SK-N-SH (cell line): ENCODE results near the gene CCDC13. TPM values are rescaled to one million over a fixed set of nuclear protein-coding genes. Genes with fewer than 3 reads are reported as not detected.
A peak's percentile ranks its signal among the peaks of the same experiment; 100 is the strongest.

ENCODE experiments used
- CTCF ChIA-PET: fragments of 300-600, 350-600 bp; formaldehyde crosslinking; extraction: SDS; loops from one replicate; lab custom pipeline; 2021; lab: Yijun Ruan, JAX
- POLR2A ChIA-PET: fragments of 350-600 bp; sonication (Branson Sonifier 250); formaldehyde crosslinking; extraction: SDS; loops from one replicate; lab custom pipeline; 2020; ENCODE audit warnings: antibody characterized with exemption, inconsistent platforms; lab: Yijun Ruan, JAX
- DNase-seq: peaks from one replicate; pipeline ENCODE4 v3.0.0; 2012
- H2AFZ ChIP-seq: fragments of 200-600 bp; sonication (generic); 2 replicates; pipeline ENCODE4 v1.8.1; 2016; ENCODE audit warnings: antibody characterized with exemption, mild to moderate bottlenecking, low read depth
- H3F3A ChIP-seq: fragments of 200-600 bp; sonication (generic); replicated peaks from 2 replicates; pipeline ENCODE3; 2016; ENCODE audit warnings: antibody characterized with exemption, mild to moderate bottlenecking; ENCODE audit not compliant: insufficient read depth
- H3K27ac ChIP-seq, 2 experiments: fragments of 200-500 bp in 1 of 2; fragments of 200-600 bp in 1 of 2; sonication (Bioruptor generic) in 1 of 2; sonication (generic), shearing (Covaris generic) in 1 of 2; 2 replicates each; pipeline versions ENCODE4 v1.5.1 to v1.6.1; 2014 to 2016; ENCODE audit warnings: low read depth in 2 of 2, inconsistent platforms in 1 of 2, low read length in 1 of 2, mild to moderate bottlenecking in 1 of 2, mixed read lengths in 1 of 2
- H3K27me3 ChIP-seq: fragments of 200-600 bp; sonication (generic), shearing (Covaris generic); 2 replicates; pipeline ENCODE4 v1.6.1; 2016; ENCODE audit warnings: mixed run types; ENCODE audit not compliant: insufficient read depth
- H3K36me3 ChIP-seq, 2 experiments: fragments of 200-500 bp in 1 of 2; fragments of 200-600 bp in 1 of 2; sonication (Bioruptor generic) in 1 of 2; sonication (generic) in 1 of 2; replicated peaks in 1 of 2; 2 replicates each; pipeline versions ENCODE3 to v1.5.1; 2014 to 2016; ENCODE audit warnings: low read length in 1 of 2, mild to moderate bottlenecking in 1 of 2; ENCODE audit not compliant: insufficient read depth in 2 of 2, control insufficient read depth in 1 of 2
- H3K4me1 ChIP-seq, 2 experiments: fragments of 200-500 bp in 1 of 2; fragments of 200-600 bp in 1 of 2; sonication (Bioruptor generic) in 1 of 2; sonication (generic), shearing (Covaris generic) in 1 of 2; 2 replicates each; pipeline versions ENCODE4 v1.5.1 to v1.6.1; 2014 to 2016; ENCODE audit warnings: low read depth in 1 of 2, low read length in 1 of 2, mixed run types in 1 of 2; ENCODE audit not compliant: insufficient read depth in 2 of 2, control insufficient read depth in 1 of 2
- H3K4me2 ChIP-seq: fragments of 200-600 bp; sonication (generic), shearing (Covaris generic); 2 replicates; pipeline ENCODE4 v1.6.1; 2017; ENCODE audit warnings: mixed run types
- H3K4me3 ChIP-seq, 2 experiments: fragments of 200-500 bp in 1 of 2; fragments of 200-600 bp in 1 of 2; sonication (Bioruptor generic) in 1 of 2; sonication (generic), shearing (Covaris generic) in 1 of 2; 2 replicates each; pipeline versions ENCODE4 v1.5.1 to v1.8.1; 2014 to 2016; ENCODE audit warnings: low read depth in 2 of 2, inconsistent platforms in 1 of 2, low read length in 1 of 2, mild to moderate bottlenecking in 1 of 2, mixed read lengths in 1 of 2, moderate library complexity in 1 of 2
- H3K79me2 ChIP-seq: fragments of 200-600 bp; sonication (generic); 2 replicates; pipeline ENCODE4 v1.8.1; 2017; ENCODE audit warnings: mild to moderate bottlenecking; ENCODE audit not compliant: insufficient read depth
- H3K9ac ChIP-seq: fragments of 200-600 bp; sonication (generic); 2 replicates; pipeline ENCODE4 v1.6.1; 2017; ENCODE audit warnings: mixed run types
- H3K9me2 ChIP-seq: fragments of 200-600 bp; sonication (generic); 2 replicates; pipeline ENCODE4 v1.6.1; 2017; ENCODE audit warnings: mixed run types
- H3K9me3 ChIP-seq: fragments of 200-600 bp; sonication (generic); 2 replicates; pipeline ENCODE4 v1.6.1; 2017; ENCODE audit warnings: mixed run types, mild to moderate bottlenecking, moderate library complexity
- H4K20me1 ChIP-seq: fragments of 200-600 bp; sonication (generic); 2 replicates; pipeline ENCODE4 v1.6.1; 2017; ENCODE audit warnings: mild to moderate bottlenecking, mixed run types; ENCODE audit not compliant: insufficient read depth
- CHD2 ChIP-seq: fragments of 150-350 bp; IDR thresholded peaks from 2 replicates; pipeline ENCODE4 v1.6.1; 2018; ENCODE audit warnings: low read length; ENCODE audit not compliant: partially characterized antibody
- ELF1 ChIP-seq: IDR thresholded peaks from 2 replicates; pipeline ENCODE4 v1.4.0; 2012
- EP300 ChIP-seq, 2 experiments: IDR thresholded peaks; 2 replicates each; pipeline versions ENCODE4 v1.4.0 to v1.6.1; 2012; ENCODE audit warnings: borderline replicate concordance in 1 of 2, low read depth in 1 of 2, low read length in 1 of 2
- FOSL2 ChIP-seq: IDR thresholded peaks from 2 replicates; pipeline ENCODE4 v1.4.0; 2012; ENCODE audit warnings: low read depth, mild to moderate bottlenecking, moderate library complexity, borderline replicate concordance
- FOXJ3 ChIP-seq: sonication (generic); formaldehyde crosslinking; IDR thresholded peaks from 2 replicates; pipeline ENCODE4 v1.5.1; 2020; ENCODE audit warnings: mild to moderate bottlenecking, missing genetic modification reagents
- GATA2 ChIP-seq: sonication (generic); formaldehyde crosslinking; IDR thresholded peaks from 2 replicates; pipeline ENCODE4 v1.5.0; 2020; ENCODE audit warnings: mild to moderate bottlenecking, missing genetic modification reagents
- JUND ChIP-seq: IDR thresholded peaks from 2 replicates; pipeline ENCODE4 v1.4.0; 2012
- MEF2A ChIP-seq: IDR thresholded peaks from 2 replicates; pipeline ENCODE4 v1.4.0; 2012; ENCODE audit warnings: low read depth, borderline replicate concordance
- MXI1 ChIP-seq: IDR thresholded peaks from 2 replicates; pipeline ENCODE4 v1.6.1; 2012; ENCODE audit warnings: mild to moderate bottlenecking, low read depth, low read length, improper control_type of control experiment
- NFIC ChIP-seq: IDR thresholded peaks from 2 replicates; pipeline ENCODE4 v1.4.0; 2012; ENCODE audit warnings: borderline replicate concordance
- NRF1 ChIP-seq: IDR thresholded peaks from 2 replicates; pipeline ENCODE4 v1.6.1; 2012; ENCODE audit warnings: low read depth, mild to moderate bottlenecking, low read length
- RAD21 ChIP-seq: IDR thresholded peaks from 2 replicates; pipeline ENCODE4 v1.6.1; 2012; ENCODE audit warnings: mild to moderate bottlenecking, low read length
- RCOR1 ChIP-seq: fragments of 150-350 bp; IDR thresholded peaks from 2 replicates; pipeline ENCODE4 v1.6.1; 2017; ENCODE audit warnings: antibody characterized with exemption, low read length
- SIN3A ChIP-seq: IDR thresholded peaks from 2 replicates; pipeline ENCODE4 v1.6.1; 2012; ENCODE audit warnings: low read depth, mild to moderate bottlenecking, low read length, moderate library complexity, borderline replicate concordance
- SMC3 ChIP-seq: IDR thresholded peaks from 2 replicates; pipeline ENCODE4 v1.6.1; 2012; ENCODE audit warnings: low read depth, low read length, improper control_type of control experiment
- TEAD4 ChIP-seq: IDR thresholded peaks from 2 replicates; pipeline ENCODE4 v1.4.0; 2012; ENCODE audit warnings: mild to moderate bottlenecking, borderline replicate concordance; ENCODE audit not compliant: insufficient read depth
- YY1 ChIP-seq: IDR thresholded peaks from 2 replicates; pipeline ENCODE4 v1.4.0; 2012; ENCODE audit warnings: low read depth, mild to moderate bottlenecking
- WGBS: methylation state at CpG from one replicate; pipeline ENCODE4 v1.1.6; 2017; ENCODE audit warnings: low lambda C conversion rate; 5-methylcytosine and 5-hydroxymethylcytosine counted together
- polyA plus RNA-seq, 3 experiments: library from polyadenylated mRNA; depleted of rRNA; stranded (reverse); fragments of >200 nt; gene quantifications; 2 replicates each; pipeline ENCODE4 v1.2.3, GENCODE V29; 2012
- TF ChIP-seq, protein P1 (sequence below): IDR thresholded peaks from 2 replicates; pipeline ENCODE4; 2012
- TF ChIP-seq, protein P2 (sequence below): IDR thresholded peaks from 2 replicates; pipeline ENCODE4 v1.4.0; 2012; ENCODE audit warnings: low read depth
- TF ChIP-seq, protein P3 (sequence below): fragments of 150-350 bp; IDR thresholded peaks from 2 replicates; pipeline ENCODE4 v1.6.1; 2017; ENCODE audit warnings: antibody characterized with exemption, low read length, low read depth, borderline replicate concordance
- TF ChIP-seq, protein P4 (sequence below): IDR thresholded peaks from 2 replicates; pipeline ENCODE4 v1.6.1; 2012; ENCODE audit warnings: mild to moderate bottlenecking, low read depth, low read length, moderate library complexity

Gene CCDC13
- polyA plus RNA-seq, 1 of the 3 experiments (the other 2 are of a cell fraction), result 0.66 TPM

DNA sequence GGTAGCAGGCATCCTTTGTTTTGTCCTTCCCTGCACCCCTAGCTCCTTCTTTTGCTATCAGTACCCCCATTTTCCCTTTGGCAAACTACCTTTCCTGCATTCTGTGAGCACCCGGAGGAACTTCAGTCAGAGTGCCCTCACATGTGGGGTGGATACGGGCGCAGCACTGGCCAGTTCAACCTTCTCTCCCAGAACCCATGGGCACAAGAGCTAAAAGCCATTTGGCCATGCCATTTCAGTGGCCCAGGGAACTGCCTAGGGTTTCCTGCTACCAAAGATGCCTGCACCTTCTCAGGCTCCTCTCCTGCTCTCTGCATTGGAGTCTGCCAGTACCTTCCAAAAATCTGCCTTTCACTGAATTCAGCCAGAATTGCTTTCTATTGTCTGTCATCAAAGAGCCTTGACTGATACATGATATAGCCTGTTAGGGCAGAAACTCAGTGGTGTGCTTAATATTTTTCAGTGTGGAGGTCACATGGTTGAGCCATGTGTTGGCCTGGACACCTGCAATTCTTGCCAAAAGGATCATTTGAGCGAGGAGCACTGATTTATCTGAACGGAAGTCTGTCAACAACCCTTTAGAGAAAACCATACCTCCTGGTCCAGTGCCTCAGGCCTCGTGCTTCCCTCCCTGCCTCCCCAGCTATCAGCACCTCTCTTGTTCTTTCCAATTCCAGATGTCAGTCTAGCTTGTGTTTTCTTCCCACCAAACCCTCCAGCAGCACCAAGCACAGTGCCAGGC is 43.5 kb downstream of the CCDC13 start:
- Histone ChIP-seq H3K9ac (no peak overlapping the region), H3K36me3 (no peaks in the 10 kb centered on the region), H3K27ac (peak overlapping the region in 1 of 2 experiments; percentile 45; a peak in 2 of 4 replicates), H3K4me1 (peaks cover 0 to 12% of the 10 kb centered on the region in 2 experiments; a peak in 1 of 4 replicates), H2AFZ (no peak overlapping the region), H3K4me2 (no peak overlapping the region), H3K9me3 (no peaks in the 10 kb centered on the region), H3K9me2 (no peaks in the 10 kb centered on the region), H3K4me3 (no peak overlapping the region), H3F3A (no peaks in the 10 kb centered on the region), H3K27me3 (no peaks in the 10 kb centered on the region; the same call in 1 of the 2 replicates), H3K79me2 (no peaks in the 10 kb centered on the region), H4K20me1 (no peaks in the 10 kb centered on the region)
- TF ChIP-seq FOXJ3 (CRISPR knock-in tag) (0 out of 2 replicates have a peak, but pooled peaks have one; percentile 35), RCOR1 (0 out of 2 replicates have a peak, but pooled peaks have one; percentile 25), MXI1 (peak; percentile 59; the same call in 1 of the 2 replicates), NRF1 (no peak), JUND (no peak), MEF2A (no peak), GATA2 (peak; percentile 47; the same call in 1 of the 2 replicates)
- TF ChIP-seq, protein P1, sequence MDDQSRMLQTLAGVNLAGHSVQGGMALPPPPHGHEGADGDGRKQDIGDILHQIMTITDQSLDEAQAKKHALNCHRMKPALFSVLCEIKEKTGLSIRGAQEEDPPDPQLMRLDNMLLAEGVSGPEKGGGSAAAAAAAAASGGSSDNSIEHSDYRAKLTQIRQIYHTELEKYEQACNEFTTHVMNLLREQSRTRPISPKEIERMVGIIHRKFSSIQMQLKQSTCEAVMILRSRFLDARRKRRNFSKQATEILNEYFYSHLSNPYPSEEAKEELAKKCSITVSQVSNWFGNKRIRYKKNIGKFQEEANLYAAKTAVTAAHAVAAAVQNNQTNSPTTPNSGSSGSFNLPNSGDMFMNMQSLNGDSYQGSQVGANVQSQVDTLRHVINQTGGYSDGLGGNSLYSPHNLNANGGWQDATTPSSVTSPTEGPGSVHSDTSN, result no peak
- TF ChIP-seq, protein P2, sequence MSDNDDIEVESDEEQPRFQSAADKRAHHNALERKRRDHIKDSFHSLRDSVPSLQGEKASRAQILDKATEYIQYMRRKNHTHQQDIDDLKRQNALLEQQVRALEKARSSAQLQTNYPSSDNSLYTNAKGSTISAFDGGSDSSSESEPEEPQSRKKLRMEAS, result no peak
- CTCF ChIA-PET, result interaction anchor here (0.7 to 1.3 kb wide), 3 partner anchors 10 to 18 kb away, joined by 3 to 6 read pairs (median 3); no protein-coding TSS in a partner anchor
- DNase-seq, result peak; percentile 49
- 62% methylated on average over 6 of the region's 6 CpGs for WGBS
- POLR2A ChIA-PET, result no interaction called here

DNA sequence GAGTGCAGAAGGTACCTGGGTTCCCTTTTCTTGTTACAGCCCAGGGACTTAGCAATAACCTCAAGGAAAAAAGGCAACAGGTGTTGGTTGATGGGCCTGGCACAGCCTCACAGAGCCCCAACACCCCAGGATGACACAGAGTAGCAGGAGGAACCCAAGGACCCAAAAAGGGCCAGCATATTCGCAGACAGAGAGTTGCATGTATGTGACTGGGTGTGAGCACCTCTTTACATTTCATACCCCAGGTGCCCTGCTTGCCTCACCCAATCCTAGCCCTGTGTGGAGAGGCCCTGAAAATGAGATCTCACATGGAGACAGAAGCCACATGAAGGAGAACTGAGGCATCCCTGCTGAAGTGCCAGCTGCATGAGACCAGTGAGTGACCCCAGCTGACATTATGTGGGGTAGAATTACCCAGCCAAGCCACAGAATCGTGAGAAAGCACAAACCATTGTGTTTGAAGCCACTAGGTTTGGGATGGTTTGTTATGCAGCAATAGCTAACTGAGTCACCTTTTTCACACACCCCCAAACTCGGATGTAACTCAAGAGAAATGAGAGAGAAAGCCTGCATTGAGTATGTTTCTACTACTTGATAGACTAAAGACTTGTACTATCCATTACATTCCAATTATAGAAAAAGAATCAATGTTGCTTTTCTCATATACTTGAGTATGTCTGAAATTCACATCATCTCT is 44.2 kb downstream of the CCDC13 start:
- Histone ChIP-seq H3K4me1 (peaks cover 0 to 12% of the 10 kb centered on the region in 2 experiments; a peak in 1 of 4 replicates), H3K9me3 (no peaks in the 10 kb centered on the region), H3F3A (no peaks in the 10 kb centered on the region), H3K27me3 (peaks cover 4% of the 10 kb centered on the region; the same call in 1 of the 2 replicates), H3K79me2 (no peaks in the 10 kb centered on the region), H2AFZ (no peak overlapping the region), H3K9me2 (no peaks in the 10 kb centered on the region), H3K9ac (no peak overlapping the region), H4K20me1 (no peaks in the 10 kb centered on the region), H3K4me3 (no peak overlapping the region), H3K36me3 (no peaks in the 10 kb centered on the region), H3K4me2 (no peak overlapping the region), H3K27ac (no peak overlapping the region)
- WGBS, result 38% methylated on average over 3 of the region's 3 CpGs
- ChIA-PET POLR2A (no interaction called here), CTCF (interaction anchor here (0.7 to 1.3 kb wide), 3 partner anchors 9 to 18 kb away, joined by 3 to 6 read pairs (median 3); no protein-coding TSS in a partner anchor)
- no peak for DNase-seq
- no peak for TF ChIP-seq TEAD4
- no peak for TF ChIP-seq YY1
- no peak for TF ChIP-seq RCOR1
- TF ChIP-seq, protein P3, sequence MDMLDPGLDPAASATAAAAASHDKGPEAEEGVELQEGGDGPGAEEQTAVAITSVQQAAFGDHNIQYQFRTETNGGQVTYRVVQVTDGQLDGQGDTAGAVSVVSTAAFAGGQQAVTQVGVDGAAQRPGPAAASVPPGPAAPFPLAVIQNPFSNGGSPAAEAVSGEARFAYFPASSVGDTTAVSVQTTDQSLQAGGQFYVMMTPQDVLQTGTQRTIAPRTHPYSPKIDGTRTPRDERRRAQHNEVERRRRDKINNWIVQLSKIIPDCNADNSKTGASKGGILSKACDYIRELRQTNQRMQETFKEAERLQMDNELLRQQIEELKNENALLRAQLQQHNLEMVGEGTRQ, result no peak
- TF ChIP-seq EP300 (IDR thresholded peaks at IDR 0.05; ENCODE audit: borderline replicate concordance in 1 of 2, low read depth in 1 of 2, low read length in 1 of 2), result no peak
- no peak for TF ChIP-seq MXI1
- no peak for TF ChIP-seq FOSL2
- no peak for TF ChIP-seq SMC3
- no peak for TF ChIP-seq ELF1
- no peak for TF ChIP-seq NFIC
- TF ChIP-seq CHD2, result no peak
- no peak for TF ChIP-seq FOXJ3 (CRISPR knock-in tag)
- TF ChIP-seq RAD21, result no peak
- TF ChIP-seq, protein P4, sequence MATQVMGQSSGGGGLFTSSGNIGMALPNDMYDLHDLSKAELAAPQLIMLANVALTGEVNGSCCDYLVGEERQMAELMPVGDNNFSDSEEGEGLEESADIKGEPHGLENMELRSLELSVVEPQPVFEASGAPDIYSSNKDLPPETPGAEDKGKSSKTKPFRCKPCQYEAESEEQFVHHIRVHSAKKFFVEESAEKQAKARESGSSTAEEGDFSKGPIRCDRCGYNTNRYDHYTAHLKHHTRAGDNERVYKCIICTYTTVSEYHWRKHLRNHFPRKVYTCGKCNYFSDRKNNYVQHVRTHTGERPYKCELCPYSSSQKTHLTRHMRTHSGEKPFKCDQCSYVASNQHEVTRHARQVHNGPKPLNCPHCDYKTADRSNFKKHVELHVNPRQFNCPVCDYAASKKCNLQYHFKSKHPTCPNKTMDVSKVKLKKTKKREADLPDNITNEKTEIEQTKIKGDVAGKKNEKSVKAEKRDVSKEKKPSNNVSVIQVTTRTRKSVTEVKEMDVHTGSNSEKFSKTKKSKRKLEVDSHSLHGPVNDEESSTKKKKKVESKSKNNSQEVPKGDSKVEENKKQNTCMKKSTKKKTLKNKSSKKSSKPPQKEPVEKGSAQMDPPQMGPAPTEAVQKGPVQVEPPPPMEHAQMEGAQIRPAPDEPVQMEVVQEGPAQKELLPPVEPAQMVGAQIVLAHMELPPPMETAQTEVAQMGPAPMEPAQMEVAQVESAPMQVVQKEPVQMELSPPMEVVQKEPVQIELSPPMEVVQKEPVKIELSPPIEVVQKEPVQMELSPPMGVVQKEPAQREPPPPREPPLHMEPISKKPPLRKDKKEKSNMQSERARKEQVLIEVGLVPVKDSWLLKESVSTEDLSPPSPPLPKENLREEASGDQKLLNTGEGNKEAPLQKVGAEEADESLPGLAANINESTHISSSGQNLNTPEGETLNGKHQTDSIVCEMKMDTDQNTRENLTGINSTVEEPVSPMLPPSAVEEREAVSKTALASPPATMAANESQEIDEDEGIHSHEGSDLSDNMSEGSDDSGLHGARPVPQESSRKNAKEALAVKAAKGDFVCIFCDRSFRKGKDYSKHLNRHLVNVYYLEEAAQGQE, result no peak
- TF ChIP-seq SIN3A, result no peak
